KG1 (cell line): ENCODE results near the gene TTC33.
"Not testable (repeated sequence)": the region's sequence is repeated elsewhere in the genome, so short reads cannot be mapped to it uniquely, and the experiment has no call there.

Source experiments
- DNase-seq: peaks from one replicate; lab custom pipeline; 2025; lab: John Stamatoyannopoulos, UW

The TTC33 gene

GRCh38 chr5:40653221-40654022, 102.3 kb downstream of the TTC33 start:
- DNase-seq = no peak

GRCh38 chr5:40652441-40653220, 103.1 kb downstream of the TTC33 start:
- no peak for DNase-seq

GRCh38 chr5:40651201-40651600, 104.6 kb downstream of the TTC33 start:
- no peak for DNase-seq

GRCh38 chr5:40649463-40650030, 106.2 kb downstream of the TTC33 start:
- DNase-seq = no peak

- DNase-seq = no peak
Observed at GRCh38 chr5:40648150-40648549, 107.6 kb downstream of the TTC33 start.

GRCh38 chr5:40646266-40646665, 109.5 kb downstream of the TTC33 start:
- DNase-seq = no peak

- DNase-seq = not testable (repeated sequence)
Observed at GRCh38 chr5:40639531-40639930, 116.2 kb downstream of the TTC33 start.

GRCh38 chr5:40634593-40634992, 121.2 kb downstream of the TTC33 start:
- DNase-seq = no peak

- DNase-seq = no peak
Observed at GRCh38 chr5:40634154-40634553, 121.6 kb downstream of the TTC33 start.

- no peak for DNase-seq
Observed at GRCh38 chr5:40631236-40631635, 124.5 kb downstream of the TTC33 start.

GRCh38 chr5:40630126-40630525, 125.6 kb downstream of the TTC33 start:
- DNase-seq = no peak

GRCh38 chr5:40628407-40628806, 127.4 kb downstream of the TTC33 start:
- peak; percentile 12 for DNase-seq

- no peak for DNase-seq
Observed at GRCh38 chr5:40627706-40628105, 128.1 kb downstream of the TTC33 start.

GRCh38 chr5:40626801-40627200, 129.0 kb downstream of the TTC33 start:
- no peak for DNase-seq

- no peak for DNase-seq
Observed at GRCh38 chr5:40623480-40624420, 132.0 kb downstream of the TTC33 start.

GRCh38 chr5:40622463-40623252, 133.1 kb downstream of the TTC33 start:
- DNase-seq = no peak

GRCh38 chr5:40619421-40619820, 136.3 kb downstream of the TTC33 start:
- no peak for DNase-seq

- DNase-seq = no peak
Observed at GRCh38 chr5:40618926-40619325, 136.8 kb downstream of the TTC33 start.

GRCh38 chr5:40616781-40617180, 139.0 kb downstream of the TTC33 start:
- peak; percentile 15 for DNase-seq

- peak; percentile 15 for DNase-seq
Observed at GRCh38 chr5:40615586-40616170, 140.1 kb downstream of the TTC33 start.
